GM19239 (cell line): ENCODE results near the gene NUP85.
A peak's percentile ranks its signal among the peaks of the same experiment; 100 is the strongest.
"Not testable (repeated sequence)": the region's sequence is repeated elsewhere in the genome, so short reads cannot be mapped to it uniquely, and the experiment has no call there.

Source experiments
- DNase-seq: peaks from one replicate; pipeline ENCODE4 v3.0.0; 2011; ENCODE audit warnings: low spot score; ENCODE audit not compliant: insufficient read length
- FAIRE-seq: peaks from 2 replicates; lab custom pipeline; 2011; peaks lifted over from hg19 to GRCh38; lab: Jason Lieb, UNC

The NUP85 gene

GRCh38 chr17:75240394-75241142 lies 35.1 kb downstream of the NUP85 start:
- no peak for DNase-seq
- FAIRE-seq = no peak

- FAIRE-seq = no peak
- no peak for DNase-seq
Measured at GRCh38 chr17:75241143-75241430, 35.6 kb downstream of the NUP85 start.

DNA sequence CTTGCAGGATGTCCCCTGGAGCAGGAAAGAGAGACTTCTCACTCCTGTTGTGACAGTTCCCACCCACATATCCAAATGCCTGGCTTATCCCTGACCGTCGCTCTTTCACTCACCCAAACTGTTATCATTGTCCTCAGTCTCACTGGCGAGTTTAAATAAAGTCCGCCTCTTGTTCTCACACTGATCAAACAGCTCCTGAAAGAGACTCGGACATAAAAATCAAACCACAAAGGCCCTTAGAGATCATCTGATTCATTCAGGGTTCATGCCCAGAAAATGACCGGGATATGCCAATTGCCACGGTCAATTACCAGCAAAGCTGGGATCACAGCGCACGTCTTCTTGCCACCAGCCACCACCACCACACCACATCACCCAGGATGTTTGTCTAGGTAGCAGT lies 36.0 kb downstream of the NUP85 start:
- no peak for FAIRE-seq
- no peak for DNase-seq

GRCh38 chr17:75241996-75242460 lies 36.5 kb downstream of the NUP85 start:
- DNase-seq = no peak
- no peak for FAIRE-seq

DNA sequence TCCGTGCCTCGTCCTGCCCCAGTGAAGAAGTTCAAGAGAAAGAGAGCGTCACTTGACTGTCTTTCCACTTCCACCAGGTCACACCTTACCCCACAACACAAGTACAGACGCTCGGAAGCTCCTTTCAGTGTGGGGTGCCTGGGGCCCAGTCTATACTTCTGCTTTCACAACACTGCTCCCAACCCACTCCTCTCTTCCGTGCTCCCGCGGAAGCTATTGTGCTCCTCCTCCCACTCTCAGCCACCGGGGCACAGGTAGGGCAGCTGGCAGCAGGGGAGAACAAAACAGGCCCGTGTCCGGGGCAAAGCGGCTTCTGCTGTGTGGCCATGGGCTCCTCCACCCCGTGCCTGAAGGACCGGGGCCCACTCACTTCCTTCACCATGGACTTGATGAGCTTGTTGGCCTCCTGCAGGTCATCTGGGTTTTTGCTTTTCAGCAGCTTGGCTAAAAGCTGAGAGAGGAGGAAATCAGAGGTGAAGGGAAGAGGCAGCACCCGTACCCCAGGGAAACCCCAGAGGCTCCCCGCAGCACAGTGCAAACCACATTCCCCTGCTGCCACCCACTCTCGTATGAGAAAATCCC lies 37.1 kb downstream of the NUP85 start:
- FAIRE-seq (peak; percentile 62), DNase-seq (no peak)

DNA sequence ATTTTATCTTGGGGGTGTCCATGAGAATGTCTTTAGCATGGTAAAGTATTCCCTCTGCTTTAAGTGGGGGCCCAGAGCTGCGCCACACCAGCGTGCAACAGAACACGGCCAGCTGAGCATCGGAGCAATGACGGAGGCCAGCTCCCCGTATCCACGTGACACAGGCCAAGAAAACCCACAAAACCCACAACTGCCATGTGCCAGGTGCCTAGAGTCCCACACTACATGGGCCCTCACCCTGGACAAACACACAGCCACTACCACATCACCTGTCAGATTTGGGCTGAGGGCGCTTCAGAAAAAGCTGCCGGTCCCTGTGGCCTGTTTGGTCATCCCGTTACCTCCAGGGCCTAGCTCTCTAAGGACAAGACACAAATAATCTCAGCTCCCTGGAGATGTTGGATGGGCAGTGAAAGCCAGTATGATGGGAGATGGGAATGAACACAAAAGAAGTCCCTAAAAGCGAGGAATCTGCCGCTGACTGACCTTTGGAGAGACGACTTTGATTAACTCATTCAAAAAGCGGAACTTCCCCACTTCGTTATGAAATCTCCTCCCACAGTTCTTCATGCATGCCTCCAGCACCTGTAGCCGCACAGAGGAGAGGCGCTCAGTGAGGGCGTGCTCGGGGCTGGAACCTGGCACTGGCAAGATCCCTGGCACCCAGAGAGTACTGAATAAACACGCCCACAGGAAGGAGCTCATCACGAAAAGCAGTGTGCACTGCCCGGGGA lies 38.8 kb downstream of the NUP85 start:
- FAIRE-seq (peak; percentile 82), DNase-seq (peak; percentile 40)

GRCh38 chr17:75245011-75245410 lies 39.5 kb downstream of the NUP85 start:
- DNase-seq (no peak), FAIRE-seq (peak; percentile 55)

GRCh38 chr17:75246404-75246803 lies 40.9 kb downstream of the NUP85 start:
- FAIRE-seq (no peak), DNase-seq (no peak)

- DNase-seq (no peak), FAIRE-seq (no peak)
Measured at GRCh38 chr17:75249564-75249963, 44.1 kb downstream of the NUP85 start.

- DNase-seq = peak; percentile 73
Measured at GRCh38 chr17:75250009-75250471, 44.6 kb downstream of the NUP85 start.

DNA sequence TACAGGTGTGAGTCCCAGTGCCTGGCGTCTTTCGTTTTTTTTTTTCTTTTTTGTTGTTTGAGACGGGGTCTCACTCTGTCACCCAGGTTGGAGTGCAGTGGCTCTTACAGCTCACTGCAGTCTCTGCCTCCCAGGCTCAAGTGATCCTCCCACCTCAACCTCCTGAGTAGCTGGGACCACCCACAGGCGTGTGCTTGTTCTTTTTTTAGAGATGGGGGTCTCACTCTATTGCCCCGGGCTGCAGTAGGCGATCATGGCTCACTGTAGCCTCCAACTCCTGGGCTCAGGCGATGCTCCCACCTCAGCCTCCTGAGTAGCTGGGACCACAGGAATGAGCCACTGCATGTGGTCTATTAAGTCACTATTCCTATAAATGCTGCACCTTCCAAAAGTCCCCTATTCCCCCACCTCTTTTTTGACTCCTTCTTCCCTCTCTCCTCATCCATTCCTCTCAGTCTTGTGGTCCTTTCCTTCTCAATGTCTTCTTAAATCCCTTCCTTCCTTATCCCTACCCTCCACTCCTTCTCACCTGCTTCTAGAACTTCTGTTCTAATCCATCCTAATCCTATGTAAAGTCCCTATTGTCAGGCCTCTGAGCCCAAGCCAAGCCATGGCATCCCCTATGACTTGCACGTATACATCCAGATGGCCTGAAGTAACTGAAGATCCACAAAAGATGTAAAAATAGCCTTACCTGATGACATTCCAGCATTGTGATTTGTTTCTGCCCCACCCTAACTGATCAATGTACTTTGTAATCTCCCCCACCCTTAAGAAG lies 46.7 kb downstream of the NUP85 start:
- no peak for FAIRE-seq
- no peak for DNase-seq

More at GRCh38 chr17:75250009-75250471, 44.6 kb downstream of the NUP85 start:
- FAIRE-seq = peak; percentile 97

GRCh38 chr17:75255954-75256698 lies 50.6 kb downstream of the NUP85 start:
- FAIRE-seq = not testable (repeated sequence)

DNA sequence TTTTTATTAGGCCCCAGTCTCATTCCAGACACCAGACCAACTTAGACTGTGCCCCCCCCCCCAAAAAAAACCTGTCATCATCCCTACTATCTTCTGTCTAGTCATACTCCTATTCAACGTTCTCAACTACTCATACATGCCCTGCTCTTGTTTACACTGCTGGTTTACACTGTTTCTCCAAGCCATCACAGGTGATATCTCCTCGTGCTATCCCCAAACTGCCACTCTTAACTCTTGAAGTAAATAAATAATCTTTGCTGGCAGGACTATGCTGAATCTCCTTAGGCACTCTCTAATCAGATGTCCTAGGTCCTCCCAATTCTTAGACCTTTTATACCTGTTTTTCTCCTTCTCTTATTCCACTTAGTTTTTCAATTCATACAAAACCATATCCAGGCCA lies 51.7 kb downstream of the NUP85 start:
- not testable (repeated sequence) for DNase-seq, FAIRE-seq

More at GRCh38 chr17:75255954-75256698, 50.6 kb downstream of the NUP85 start:
- not testable (repeated sequence) for DNase-seq

DNA sequence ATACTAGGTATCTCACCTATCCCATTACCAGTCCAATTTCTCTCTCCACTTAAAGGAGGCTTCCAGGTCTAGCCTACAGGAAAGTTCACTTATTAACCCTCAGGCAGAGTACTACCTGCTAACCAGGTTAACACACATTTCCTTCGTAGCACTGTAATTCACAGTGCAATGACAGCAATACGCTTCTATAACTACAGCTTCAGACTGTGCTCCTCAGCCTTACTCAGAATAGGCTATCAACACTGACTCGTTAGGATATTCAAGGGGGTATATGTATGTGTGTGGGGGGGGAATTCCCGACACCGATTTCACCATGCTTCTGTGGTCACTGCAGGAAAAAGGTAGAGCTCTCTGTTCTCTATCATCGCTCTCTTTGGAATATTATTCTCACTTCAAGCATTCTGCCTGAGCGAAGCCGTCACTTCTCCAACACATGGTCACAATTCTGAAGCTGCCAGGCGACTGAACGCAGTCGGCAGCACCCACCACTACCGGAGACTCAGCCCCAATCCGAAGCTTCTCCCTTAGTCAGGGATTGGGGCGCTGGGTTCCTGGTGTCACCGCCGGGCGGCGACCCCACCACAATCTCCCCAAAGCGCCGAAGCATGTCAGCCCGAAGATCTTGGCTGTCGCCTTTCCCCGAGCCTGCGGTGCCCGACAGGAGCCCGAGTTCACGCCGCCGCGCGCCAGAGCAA lies 55.3 kb downstream of the NUP85 start:
- no peak for DNase-seq
- FAIRE-seq = no peak

DNA sequence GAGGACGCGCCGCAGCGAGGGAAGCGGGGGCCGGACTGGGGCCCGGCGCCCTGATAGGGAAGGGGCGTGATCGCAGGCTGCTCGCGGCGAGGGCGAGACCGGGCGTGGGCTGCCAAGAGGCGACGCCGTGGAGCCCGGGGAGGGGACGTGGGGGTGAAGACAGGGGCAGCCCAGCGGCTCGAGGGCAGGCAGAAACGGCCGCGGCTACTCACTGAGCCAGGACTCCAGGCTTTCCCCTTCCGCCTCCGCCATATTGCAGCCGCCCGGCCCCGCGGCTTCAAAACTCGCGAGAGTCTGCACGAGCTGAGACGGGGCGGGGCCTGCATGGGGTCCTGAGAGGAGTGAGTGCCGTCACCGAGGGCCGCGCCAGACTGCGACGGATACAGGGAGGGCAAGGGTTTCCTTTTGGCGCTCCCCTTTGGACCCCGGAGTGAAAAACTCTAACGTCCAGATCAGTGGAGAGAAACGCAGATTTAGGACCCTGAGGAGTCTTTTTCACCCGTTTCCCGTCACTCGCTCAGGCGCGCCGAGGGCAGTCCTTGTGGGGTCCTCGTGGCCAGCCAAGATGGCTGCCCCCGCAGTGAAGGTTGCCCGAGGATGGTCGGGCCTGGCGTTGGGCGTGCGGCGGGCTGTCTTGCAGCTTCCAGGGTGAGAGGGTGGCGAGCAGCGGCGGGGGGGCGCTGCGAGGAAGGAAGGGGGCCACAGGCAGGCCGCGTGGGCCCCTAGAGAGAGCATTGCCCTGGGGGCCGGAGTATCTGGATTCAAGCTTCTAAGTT lies 56.0 kb downstream of the NUP85 start, which contains the start of the genes GGA3 and MRPS7:
Gene GGA3, minus strand, starts transcription at position 271 of the 776 bp plus-strand sequence. Its CDS starts 19 bp downstream, at position 252.
Gene MRPS7, plus strand, starts transcription at position 544 of the 776 bp plus-strand sequence. Its CDS starts 22 bp downstream, at position 566.
- DNase-seq (peak; percentile 87), FAIRE-seq (peak; percentile 97)

DNA sequence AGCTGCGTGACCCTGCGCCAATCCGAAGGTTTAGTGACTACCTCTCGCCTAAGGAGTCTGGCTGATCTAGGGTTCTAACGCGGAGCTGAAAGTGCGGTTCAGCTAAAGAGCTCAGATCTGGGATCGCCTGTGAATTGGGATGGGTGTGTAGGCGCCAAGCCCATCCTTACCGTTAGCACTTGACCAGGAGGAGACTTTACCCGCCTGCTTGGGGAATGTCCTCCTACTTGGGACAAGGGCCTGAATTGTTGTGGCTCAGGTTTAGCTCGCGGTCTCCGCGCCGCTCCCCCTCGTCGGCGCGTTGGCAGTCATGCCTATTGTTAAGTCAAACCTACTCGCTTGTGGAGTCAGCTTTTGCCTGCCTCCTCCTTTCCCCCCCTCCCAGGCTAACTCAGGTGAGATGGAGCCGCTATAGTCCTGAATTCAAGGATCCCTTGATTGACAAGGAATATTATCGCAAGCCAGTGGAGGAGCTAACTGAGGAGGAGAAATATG lies 56.7 kb downstream of the NUP85 start:
- no peak for DNase-seq
- no peak for FAIRE-seq

DNA sequence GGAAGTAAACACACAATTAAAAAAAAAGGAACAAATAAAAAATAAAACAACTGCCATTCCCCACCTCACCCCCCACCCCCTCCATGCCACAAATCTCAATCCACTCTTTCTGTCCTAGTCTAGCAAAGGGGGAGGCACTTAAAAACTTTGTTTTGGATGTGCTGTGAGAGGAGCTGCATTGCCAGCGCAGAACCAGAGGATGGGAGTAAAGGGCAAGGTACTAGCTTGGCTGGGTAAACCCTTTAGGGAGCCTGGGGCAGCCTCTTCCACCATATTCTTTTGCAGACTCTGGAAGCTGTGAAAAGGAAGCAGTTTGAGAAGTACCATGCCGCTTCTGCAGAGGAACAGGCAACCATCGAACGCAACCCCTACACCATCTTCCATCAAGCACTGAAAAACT lies 57.6 kb downstream of the NUP85 start:
- no peak for DNase-seq
- FAIRE-seq = no peak
